ENCODE results near the gene PAK1. TPM values are rescaled to one million over a fixed set of nuclear protein-coding genes. Genes with fewer than 3 reads are reported as not detected.

PAK1 gene
- total and polyA plus RNA-seq, 9 of the 15 experiments (the other 6 are each of a cell fraction or from before 2014, with no cell fraction given) = 0.52 to 11.7 (median 1.9) TPM

DNA sequence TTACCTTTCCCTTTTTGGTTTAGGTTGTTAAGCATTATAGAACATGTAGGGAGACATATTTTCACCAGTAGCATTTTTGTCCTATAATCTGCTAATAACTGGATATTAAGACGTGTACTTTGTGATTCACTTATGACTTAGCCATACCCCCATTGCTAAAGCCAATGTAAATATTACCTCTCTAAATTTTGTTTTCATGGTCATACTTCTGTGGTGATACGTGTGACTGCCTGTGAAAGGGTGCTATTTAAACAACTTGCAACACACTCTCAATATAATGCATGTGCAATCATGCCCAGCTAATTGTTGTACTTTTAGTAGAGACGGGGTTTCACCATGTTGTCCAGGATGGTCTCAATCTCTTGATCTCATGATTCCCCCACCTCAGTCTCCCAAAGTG is 36.2 kb upstream of the PAK1 start:
- CTCF ChIA-PET (ENCODE audit: low intra/inter-chr PET ratio) = no interaction called here
- Histone ChIP-seq H3K79me2 (ENCODE audit: control insufficient read depth, insufficient read depth, low read length) (no peaks in the 10 kb centered on the region), H4K20me1 (replicated peaks; ENCODE audit: control insufficient read depth, insufficient read depth, low read length) (no peaks in the 10 kb centered on the region), H3K9me3 (replicated peaks; ENCODE audit: control insufficient read depth, insufficient read depth, low read depth, low read length) (no peaks in the 10 kb centered on the region), H2AFZ (ENCODE audit: low read depth, low read length) (no peak overlapping the region), H3K4me3 (no peak overlapping the region), H3K4me2 (ENCODE audit: insufficient read depth, low read length) (no peak overlapping the region), H3K36me3 (ENCODE audit: control insufficient read depth, insufficient read depth, low read length) (no peaks in the 10 kb centered on the region), H3K27ac (ENCODE audit: extremely low read depth, low read depth, low read length) (no peak overlapping the region), H3K27me3 (ENCODE audit: control insufficient read depth in 2 of 2, insufficient read depth in 2 of 2, low read length in 2 of 2) (peaks cover 0 to 16% of the 10 kb centered on the region in 2 experiments; a peak in 4 of 5 replicates), H3K9ac (ENCODE audit: insufficient read depth in 1 of 2, low read depth in 2 of 2, low read length in 2 of 2) (no peak overlapping the region), H3K9me1 (ENCODE audit: control insufficient read depth, insufficient read depth, low read length) (no peaks in the 10 kb centered on the region), H3K4me1 (replicated peaks in 1 of 2; ENCODE audit: control insufficient read depth in 2 of 2, insufficient read depth in 2 of 2, low read length in 2 of 2) (no peaks in the 10 kb centered on the region)
- POLR2A ChIA-PET = interaction anchor here (0.9 kb wide), 1 partner anchor 66 kb away, joined by 3 read pairs; no protein-coding TSS in a partner anchor
- ATAC-seq (no peak), FAIRE-seq (no peak), DNase-seq (ENCODE audit: extremely low read depth in 1 of 4, low spot score in 3 of 4) (no peak)
- 0% methylated on average over 3 of the region's 3 CpGs for WGBS (ENCODE audit: insufficient coverage, low coverage, missing lambda C conversion rate)
- intact Hi-C loops (cut with micrococcal nuclease) = no loop called here
- in situ Hi-C loops (cut with MboI) = no loop called here
- no TSS peak for BruUV-seq (replicated peaks)
- TF ChIP-seq EZH2 (IDR thresholded peaks at IDR 0.05; ENCODE audit: borderline replicate concordance, low read depth, low read length) (no peak), ZKSCAN3 (CRISPR knock-in tag; IDR thresholded peaks at IDR 0.05) (no peak), KDM4B (IDR thresholded peaks at IDR 0.05; ENCODE audit: borderline replicate concordance in 2 of 2, low read depth in 1 of 2) (no peak), EP300 (IDR thresholded peaks at IDR 0.05; ENCODE audit: low read length) (no peak), ZNF79 (CRISPR knock-in tag; IDR thresholded peaks at IDR 0.05; ENCODE audit: low read depth) (no peak), PTTG1 (tag; IDR thresholded peaks at IDR 0.05; ENCODE audit: low read depth) (no peak)
- TF ChIP-seq, protein P1, sequence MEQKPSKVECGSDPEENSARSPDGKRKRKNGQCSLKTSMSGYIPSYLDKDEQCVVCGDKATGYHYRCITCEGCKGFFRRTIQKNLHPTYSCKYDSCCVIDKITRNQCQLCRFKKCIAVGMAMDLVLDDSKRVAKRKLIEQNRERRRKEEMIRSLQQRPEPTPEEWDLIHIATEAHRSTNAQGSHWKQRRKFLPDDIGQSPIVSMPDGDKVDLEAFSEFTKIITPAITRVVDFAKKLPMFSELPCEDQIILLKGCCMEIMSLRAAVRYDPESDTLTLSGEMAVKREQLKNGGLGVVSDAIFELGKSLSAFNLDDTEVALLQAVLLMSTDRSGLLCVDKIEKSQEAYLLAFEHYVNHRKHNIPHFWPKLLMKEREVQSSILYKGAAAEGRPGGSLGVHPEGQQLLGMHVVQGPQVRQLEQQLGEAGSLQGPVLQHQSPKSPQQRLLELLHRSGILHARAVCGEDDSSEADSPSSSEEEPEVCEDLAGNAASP (IDR thresholded peaks at IDR 0.05) = no peak
- TF ChIP-seq, protein P2, sequence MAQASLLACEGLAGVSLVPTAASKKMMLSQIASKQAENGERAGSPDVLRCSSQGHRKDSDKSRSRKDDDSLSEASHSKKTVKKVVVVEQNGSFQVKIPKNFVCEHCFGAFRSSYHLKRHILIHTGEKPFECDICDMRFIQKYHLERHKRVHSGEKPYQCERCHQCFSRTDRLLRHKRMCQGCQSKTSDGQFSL (CRISPR knock-in tag; IDR thresholded peaks at IDR 0.05) = no peak
- TF ChIP-seq, protein P2 (tag; IDR thresholded peaks at IDR 0.05) = no peak
